NCI-H82 (cell line): ENCODE results near the gene FHIT.
"Not testable (repeated sequence)": the region's sequence is repeated elsewhere in the genome, so short reads cannot be mapped to it uniquely, and the experiment has no call there.

ENCODE experiments used
- DNase-seq: peaks from one replicate; lab custom pipeline; 2025; lab: John Stamatoyannopoulos, UW

The FHIT gene

GRCh38 chr3:61111825-61112224 lies 139.4 kb downstream of the FHIT start:
- DNase-seq, result no peak

- no peak for DNase-seq
Measured at GRCh38 chr3:61110576-61110975, 140.7 kb downstream of the FHIT start.

GRCh38 chr3:61108247-61109019 lies 142.8 kb downstream of the FHIT start:
- DNase-seq, result no peak

DNA sequence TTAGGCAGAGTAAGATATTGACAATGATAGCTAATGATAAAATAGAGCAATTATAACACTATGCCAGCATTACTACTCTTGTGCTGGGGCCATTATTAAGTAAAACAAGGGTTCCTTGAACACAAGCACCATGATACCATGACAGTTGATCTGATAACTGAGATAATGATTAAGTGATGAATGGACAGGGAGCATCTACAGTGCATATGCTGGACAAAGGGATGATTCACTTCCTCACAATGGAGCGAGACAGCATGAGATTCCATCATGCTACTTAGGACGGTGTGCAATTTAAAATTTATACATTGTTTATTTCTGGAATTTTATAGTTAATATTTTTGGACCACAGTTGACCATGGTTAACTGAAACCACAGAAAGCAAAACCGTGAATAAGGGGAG lies 156.6 kb downstream of the FHIT start:
- DNase-seq, result no peak

GRCh38 chr3:61093364-61093763 lies 157.9 kb downstream of the FHIT start:
- DNase-seq, result peak; percentile 25

- DNase-seq, result peak; percentile 66
Measured at GRCh38 chr3:61092870-61093269, 158.4 kb downstream of the FHIT start.

DNA sequence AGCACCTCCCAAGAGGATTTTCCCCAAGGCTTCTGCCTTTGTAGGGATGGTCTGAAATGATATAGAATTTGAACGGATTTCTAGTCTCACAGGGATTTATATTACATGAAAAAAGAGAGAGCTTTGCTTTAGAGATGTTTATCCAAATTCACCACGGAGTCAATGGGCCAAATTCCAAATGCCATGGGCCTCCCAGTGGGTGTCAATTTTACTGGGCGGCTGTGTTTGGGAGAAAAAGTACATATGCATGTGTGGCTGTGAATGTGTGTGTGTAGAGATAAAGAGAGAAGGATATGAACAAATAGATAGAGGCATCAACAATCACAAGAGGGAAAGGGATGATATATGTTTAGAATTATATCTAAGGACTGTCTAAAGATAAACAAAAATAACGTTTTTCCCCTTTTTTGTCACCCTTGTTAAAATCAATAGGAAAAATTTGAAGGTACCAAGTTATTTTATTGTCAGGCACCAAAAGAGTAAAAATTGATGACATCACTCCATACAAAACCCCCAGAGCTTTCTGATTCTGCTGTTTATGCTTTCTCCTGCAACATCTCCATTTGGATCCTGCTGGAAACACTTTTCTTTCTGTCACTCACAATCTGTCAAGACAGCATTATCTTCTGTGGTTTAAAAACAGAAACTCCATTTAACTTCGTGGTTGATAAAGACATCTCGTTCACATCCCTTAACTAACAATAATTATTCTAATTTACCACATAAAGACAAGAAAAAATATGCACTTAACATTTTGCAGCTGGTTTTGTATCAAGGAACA lies 160.7 kb downstream of the FHIT start:
- no peak for DNase-seq

DNA sequence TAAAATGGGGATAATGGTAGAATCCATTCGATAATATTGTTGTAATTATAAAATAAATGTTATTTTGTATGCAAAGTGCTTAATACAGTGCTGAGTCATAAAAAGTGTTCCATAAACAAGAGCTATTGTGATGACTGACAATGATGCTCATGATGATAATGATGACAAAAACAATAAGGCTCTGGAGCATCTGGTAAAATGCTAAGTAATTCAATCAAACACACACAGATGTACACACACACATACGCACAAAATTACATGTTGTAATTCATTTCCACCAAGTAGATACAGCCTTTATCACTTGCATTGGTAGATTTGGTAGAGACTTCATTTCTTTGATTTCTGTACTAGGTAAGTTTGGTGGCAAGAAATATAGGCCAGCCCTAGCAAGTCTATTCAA lies 163.8 kb downstream of the FHIT start:
- no peak for DNase-seq

DNA sequence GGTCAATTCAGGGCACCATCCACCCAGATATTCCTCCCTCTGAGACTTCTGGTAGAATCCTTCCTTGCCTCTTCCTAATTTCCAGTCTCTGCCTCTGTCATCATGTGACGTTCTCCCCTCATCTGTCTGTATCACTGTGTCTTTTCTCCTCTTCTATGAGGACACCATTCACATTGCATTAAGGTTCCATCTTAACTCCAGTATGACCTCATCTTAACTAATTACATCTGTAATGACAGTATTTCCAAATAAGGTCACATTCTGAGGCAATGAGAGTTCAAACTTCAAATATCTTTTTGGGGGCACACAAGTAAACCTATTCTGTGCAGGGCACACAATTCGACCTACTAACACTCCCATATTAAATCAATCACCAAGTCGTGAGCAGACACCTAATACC lies 169.7 kb downstream of the FHIT start:
- no peak for DNase-seq

- no peak for DNase-seq
Measured at GRCh38 chr3:61080737-61081445, 170.4 kb downstream of the FHIT start.

- peak; percentile 19 for DNase-seq
Measured at GRCh38 chr3:61078048-61078752, 173.1 kb downstream of the FHIT start.

DNA sequence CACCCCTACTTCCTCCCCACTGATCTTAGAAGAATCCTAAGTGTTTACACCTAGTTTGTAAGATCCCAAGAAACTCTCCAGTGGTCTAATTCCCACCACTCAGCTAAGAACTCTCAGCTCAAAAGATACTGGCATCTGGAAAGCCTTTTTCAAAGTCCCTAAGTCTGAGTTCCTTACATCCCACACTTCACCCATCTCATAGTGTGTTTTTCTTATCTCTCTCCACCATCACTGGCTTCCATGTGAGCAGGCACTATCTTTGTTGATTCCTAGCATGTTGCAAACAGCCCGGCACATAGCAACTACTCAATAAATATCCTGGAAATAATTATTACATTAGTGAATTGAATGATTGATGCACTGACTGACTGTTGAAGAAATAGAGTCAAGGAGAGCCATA lies 173.7 kb downstream of the FHIT start:
- DNase-seq, result no peak

DNA sequence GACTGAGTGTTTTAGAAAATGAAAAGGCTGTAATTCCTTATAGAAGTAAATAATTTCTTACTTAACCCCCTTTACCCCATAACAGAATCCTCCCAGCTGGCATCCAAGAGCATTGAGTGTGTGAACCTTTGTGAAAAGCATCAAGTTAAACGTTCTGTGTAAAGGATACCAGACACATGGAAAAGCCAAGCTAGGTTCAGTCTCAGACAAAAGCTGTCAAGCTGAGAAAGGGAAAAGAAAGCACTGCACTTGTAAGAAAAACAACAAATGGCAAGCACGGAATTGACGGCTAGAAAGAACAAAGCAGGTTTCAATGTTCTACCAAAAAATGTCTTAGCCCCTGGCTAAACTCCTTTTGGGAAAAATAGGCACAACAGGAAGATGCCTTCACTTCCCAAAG lies 176.5 kb downstream of the FHIT start:
- DNase-seq, result no peak

DNA sequence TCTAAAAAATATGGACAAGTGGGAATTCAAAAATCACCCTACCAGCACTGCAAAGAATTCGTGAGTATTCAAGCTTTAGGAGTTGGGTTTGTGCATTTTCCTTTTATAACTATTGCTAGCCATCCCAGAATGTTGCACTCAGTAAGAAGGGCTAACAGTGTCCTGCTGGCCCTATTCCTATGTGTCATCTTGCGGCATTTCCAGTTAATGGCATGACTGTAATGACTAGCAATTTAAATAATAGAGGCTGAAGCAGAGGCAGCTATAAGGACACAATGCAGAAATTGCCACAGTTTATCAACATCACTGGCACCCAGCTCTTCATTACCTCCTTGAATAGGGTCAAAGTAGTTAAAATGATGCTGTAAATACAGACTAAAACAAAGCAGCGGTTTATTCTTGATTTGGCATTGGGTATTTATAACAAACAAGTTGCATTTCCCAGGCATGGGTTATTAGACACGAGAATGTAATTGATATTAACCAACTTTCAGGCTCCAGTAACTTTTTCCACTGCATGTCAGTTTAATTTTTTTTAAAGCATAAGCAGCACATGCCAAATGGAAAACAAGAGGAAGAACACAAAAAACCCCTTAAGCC lies 177.6 kb downstream of the FHIT start:
- DNase-seq, result no peak

DNA sequence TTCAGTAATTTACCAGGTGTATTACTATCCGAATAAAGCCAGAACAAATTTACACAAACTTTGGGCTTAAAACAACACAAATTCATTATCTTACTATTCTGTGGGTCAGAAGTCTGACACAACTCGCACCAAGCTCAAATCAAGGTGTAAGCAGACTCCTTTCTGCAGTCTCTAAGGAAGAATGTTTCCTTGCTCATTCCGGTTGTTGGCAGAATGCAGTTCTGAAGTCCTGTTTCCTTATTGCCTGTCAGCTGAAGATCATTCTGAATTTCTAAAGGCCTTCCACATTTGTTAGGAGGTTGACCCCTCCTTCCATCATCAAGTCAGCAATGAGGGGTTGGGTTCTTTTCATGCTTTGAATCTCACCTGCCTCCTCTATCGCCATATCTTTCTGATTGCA lies 183.2 kb downstream of the FHIT start:
- DNase-seq, result no peak

- no peak for DNase-seq
Measured at GRCh38 chr3:61066800-61067199, 184.5 kb downstream of the FHIT start.

DNA sequence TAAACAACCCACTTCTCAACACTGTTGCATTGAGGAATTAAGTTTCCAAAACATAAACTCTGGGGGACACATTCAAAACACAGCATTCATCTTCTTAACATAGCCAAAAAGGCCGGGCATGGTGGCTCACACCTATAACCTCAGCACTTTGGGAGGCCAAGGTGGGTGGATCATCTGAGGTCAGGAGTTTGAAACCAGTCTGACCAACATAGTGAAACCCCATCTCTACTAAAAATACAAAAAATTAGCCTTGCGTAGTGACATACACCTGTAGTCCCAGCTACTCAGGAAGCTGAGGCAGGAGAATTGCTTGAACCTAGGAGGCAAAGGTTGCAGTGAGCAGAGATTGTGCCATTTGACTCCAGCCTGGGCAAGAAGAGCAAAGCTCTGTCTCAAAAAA lies 185.0 kb downstream of the FHIT start:
- not testable (repeated sequence) for DNase-seq

DNA sequence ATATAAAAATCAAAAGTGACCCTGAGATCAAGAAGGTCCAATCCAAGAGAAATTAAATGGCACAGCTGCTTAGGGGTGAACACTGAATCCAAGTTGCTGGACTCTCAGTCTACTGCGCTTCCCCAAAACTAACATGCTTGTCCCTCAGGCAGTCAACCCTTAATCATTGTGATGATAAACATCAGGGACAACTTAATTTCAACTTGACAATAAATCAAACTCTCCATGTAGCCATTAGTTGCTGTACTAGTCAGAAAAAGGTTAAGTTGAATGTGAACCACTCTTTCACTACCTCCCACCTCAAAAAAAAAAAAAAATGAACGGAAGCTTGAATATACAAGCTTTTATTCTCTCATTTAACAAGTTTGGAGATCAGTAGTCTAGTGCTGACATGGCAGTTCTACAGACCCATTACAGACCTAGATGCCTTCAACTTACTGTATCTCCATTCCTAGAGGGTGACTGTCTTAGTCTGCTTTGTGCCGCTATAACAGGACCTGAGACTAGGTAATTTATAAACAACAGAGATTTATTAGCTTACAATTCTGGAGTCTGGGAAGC lies 185.7 kb downstream of the FHIT start:
- DNase-seq, result no peak

GRCh38 chr3:61061092-61061723 lies 190.0 kb downstream of the FHIT start:
- peak; percentile 17 for DNase-seq

GRCh38 chr3:61060411-61060861 lies 190.8 kb downstream of the FHIT start:
- peak; percentile 93 for DNase-seq

- DNase-seq, result no peak
Measured at GRCh38 chr3:61058836-61059235, 192.4 kb downstream of the FHIT start.
